ENCODE results near the gene PEA15.

PEA15 gene

GRCh38 chr1:160161965-160162705 lies 43.0 kb upstream of the PEA15 start:
- no peak overlapping the region for H3K27ac ChIP-seq
- no peak for TF ChIP-seq CTCF (IDR thresholded peaks at IDR 0.05)
- H3K4me3 ChIP-seq: no peak overlapping the region
- DNase-seq (ENCODE audit: low spot score): no peak

- no peak for TF ChIP-seq CTCF (IDR thresholded peaks at IDR 0.05)
- Histone ChIP-seq H3K27ac (no peak overlapping the region), H3K4me3 (no peak overlapping the region)
- no peak for DNase-seq (ENCODE audit: low spot score)
Measured at GRCh38 chr1:160162931-160163330, 42.3 kb upstream of the PEA15 start.

- Histone ChIP-seq H3K4me3 (no peak overlapping the region), H3K27ac (no peak overlapping the region)
- no peak for DNase-seq (ENCODE audit: low spot score)
- no peak for TF ChIP-seq CTCF (IDR thresholded peaks at IDR 0.05)
Measured at GRCh38 chr1:160163615-160164014, 41.6 kb upstream of the PEA15 start.

- no peak overlapping the region for H3K4me3 ChIP-seq
Measured at GRCh38 chr1:160164121-160164520, 41.1 kb upstream of the PEA15 start.

GRCh38 chr1:160166166-160166868 lies 38.9 kb upstream of the PEA15 start:
- Histone ChIP-seq H3K4me3 (no peak overlapping the region), H3K27ac (no peak overlapping the region)
- no peak for DNase-seq (ENCODE audit: low spot score)
- TF ChIP-seq CTCF (IDR thresholded peaks at IDR 0.05): no peak

More at GRCh38 chr1:160164121-160164520, 41.1 kb upstream of the PEA15 start:
- TF ChIP-seq CTCF (IDR thresholded peaks at IDR 0.05): no peak
- DNase-seq (ENCODE audit: low spot score): no peak
- no peak overlapping the region for H3K27ac ChIP-seq

GRCh38 chr1:160167056-160167455 lies 38.1 kb upstream of the PEA15 start:
- no peak for DNase-seq (ENCODE audit: low spot score)
- Histone ChIP-seq H3K27ac (no peak overlapping the region), H3K4me3 (no peak overlapping the region)
- TF ChIP-seq CTCF (IDR thresholded peaks at IDR 0.05): no peak

- DNase-seq (ENCODE audit: low spot score): no peak
- no peak overlapping the region for H3K4me3 ChIP-seq
- no peak overlapping the region for H3K27ac ChIP-seq
- no peak for TF ChIP-seq CTCF (IDR thresholded peaks at IDR 0.05)
Measured at GRCh38 chr1:160167580-160167979, 37.6 kb upstream of the PEA15 start.

All from coronary artery (tissue), 2 donors.